OCI-LY7 (cell line): ENCODE measurements around the gene PBX1. TPM values are rescaled to one million over a fixed set of nuclear protein-coding genes. Genes with fewer than 3 reads are reported as not detected.
"Not testable (repeated sequence)": the region's sequence is repeated elsewhere in the genome, so short reads cannot be mapped to it uniquely, and the experiment has no call there.

ENCODE experiments used
- BruUV-seq: library from RNA; stranded (reverse); fragments of 400-500 nt; replicated peaks from 2 replicates; lab custom pipeline; 2021; lab: Mats Ljungman, UMichigan
- CTCF ChIA-PET: fragments of 300-600 bp; sonication (Branson Sonifier 250); formaldehyde crosslinking; loops from one replicate; lab custom pipeline; 2022; ENCODE audit warnings: antibody characterized with exemption; ENCODE audit not compliant: unreplicated experiment; lab: Charles Lee
- POLR2A ChIA-PET: fragments of 300-600 bp; sonication (Branson Sonifier 250); formaldehyde crosslinking; loops from one replicate; lab custom pipeline; 2022; ENCODE audit warnings: antibody characterized with exemption; lab: Charles Lee
- DNase-seq: peaks from one replicate; pipeline ENCODE4 v3.0.0-alpha.2; 2015; ENCODE audit warnings: low spot score
- H2AFZ ChIP-seq: fragments of 200-600 bp; sonication (generic), shearing (Covaris generic); 2 replicates; pipeline ENCODE4 v1.6.1; 2014; ENCODE audit warnings: mild to moderate bottlenecking, antibody characterized with exemption, low read length, moderate library complexity
- H3K27ac ChIP-seq: fragments of 200-600 bp; sonication (generic); 2 replicates; pipeline ENCODE4 v1.5.1; 2014; ENCODE audit warnings: mixed run types, low read depth, mild to moderate bottlenecking, moderate library complexity, low read length, inconsistent platforms; ENCODE audit not compliant: poor library complexity, severe bottlenecking
- H3K36me3 ChIP-seq: fragments of 200-600 bp; sonication (generic); 2 replicates; pipeline ENCODE4 v1.6.1; 2014; ENCODE audit warnings: mild to moderate bottlenecking, antibody characterized with exemption, low read length, moderate library complexity, mixed read lengths; ENCODE audit not compliant: insufficient read depth
- H3K4me1 ChIP-seq: fragments of 200-600 bp; sonication (generic); 2 replicates; pipeline ENCODE4 v1.5.1; 2014; ENCODE audit warnings: mild to moderate bottlenecking, low read length; ENCODE audit not compliant: insufficient read depth, poor library complexity, severe bottlenecking
- H3K4me2 ChIP-seq: fragments of 200-600 bp; sonication (generic); 2 replicates; pipeline ENCODE4 v1.6.1; 2014; ENCODE audit warnings: mild to moderate bottlenecking, low read length
- H3K4me3 ChIP-seq: fragments of 200-600 bp; sonication (generic); 2 replicates; pipeline ENCODE4 v1.5.1; 2014; ENCODE audit warnings: mild to moderate bottlenecking, low read depth, low read length; ENCODE audit not compliant: poor library complexity, severe bottlenecking
- H3K79me2 ChIP-seq: fragments of 200-600 bp; sonication (generic); 2 replicates; pipeline ENCODE4 v1.6.1; 2016; ENCODE audit warnings: low read depth, mild to moderate bottlenecking, low read length, moderate library complexity, mixed read lengths; ENCODE audit not compliant: insufficient read depth
- H3K9me2 ChIP-seq: fragments of 200-600 bp; sonication (generic); 2 replicates; pipeline ENCODE4 v1.6.1; 2016; ENCODE audit warnings: mild to moderate bottlenecking, low read length, mixed read lengths; ENCODE audit not compliant: insufficient read depth
- H3K9me3 ChIP-seq: fragments of 200-600 bp; sonication (generic); 2 replicates; pipeline ENCODE4 v1.6.1; 2014; ENCODE audit warnings: mild to moderate bottlenecking, mixed run types, low read length, mixed read lengths
- H4K20me1 ChIP-seq: fragments of 200-600 bp; sonication (generic); 2 replicates; pipeline ENCODE4 v1.6.1; 2014; ENCODE audit warnings: mild to moderate bottlenecking, antibody characterized with exemption, low read length, moderate library complexity, mixed read lengths; ENCODE audit not compliant: insufficient read depth
- CTCF ChIP-seq: fragments of 200-600 bp; sonication (generic); conservative IDR thresholded peaks from 2 replicates; pipeline ENCODE4 v1.5.1; 2014; ENCODE audit warnings: mild to moderate bottlenecking, antibody characterized with exemption, low read length, moderate library complexity, mixed read lengths
- EZH2phosphoT487 ChIP-seq: fragments of 200-600 bp; sonication (generic); IDR thresholded peaks from 2 replicates; pipeline ENCODE4 v1.6.1; 2018; ENCODE audit warnings: low read depth, borderline replicate concordance, mild to moderate bottlenecking, mixed run types, antibody characterized with exemption, low read length, moderate library complexity, mixed read lengths
- intact Hi-C: fragments of 100-400 bp; cut with micrococcal nuclease; formaldehyde crosslinking; loops from one replicate; pipeline ENCODE4 v1.10.0; 2022; ENCODE audit not compliant: unreplicated experiment
- total RNA-seq, 2 experiments: library from RNA; depleted of rRNA in 1 of 2; stranded (reverse); fragments of >200 nt in 1 of 2; shearing (Covaris generic) in 1 of 2; gene quantifications; 2 replicates each; pipeline ENCODE4 v1.2.3, GENCODE V29; 2014 to 2022

Gene PBX1
- total RNA-seq, 2 experiments from 2014 or later: not detected

GRCh38 chr1:164524810-164525209 lies 34.2 kb upstream of the PBX1 start:
- no peak for DNase-seq
- TF ChIP-seq CTCF: no peak
- TF ChIP-seq EZH2phosphoT487: no peak
- CTCF ChIA-PET: no interaction called here
- no peak overlapping the region for H3K4me2 ChIP-seq
- no peaks in the 10 kb centered on the region for H3K4me1 ChIP-seq
- no peak overlapping the region for H3K27ac ChIP-seq
- H3K79me2 ChIP-seq: no peaks in the 10 kb centered on the region
- intact Hi-C loops: no loop called here
- H3K36me3 ChIP-seq: no peaks in the 10 kb centered on the region
- POLR2A ChIA-PET: no interaction called here
- no peaks in the 10 kb centered on the region for H4K20me1 ChIP-seq
- no peak overlapping the region for H3K4me3 ChIP-seq
- no TSS peak for BruUV-seq
- H3K9me2 ChIP-seq: no peaks in the 10 kb centered on the region
- H3K9me3 ChIP-seq: peaks cover 15% of the 10 kb centered on the region; the same call in 1 of the 2 replicates
- H2AFZ ChIP-seq: no peak overlapping the region

- ChIA-PET CTCF (no interaction called here), POLR2A (no interaction called here)
- no peaks in the 10 kb centered on the region for H3K36me3 ChIP-seq
- no peaks in the 10 kb centered on the region for H3K9me2 ChIP-seq
- intact Hi-C loops: no loop called here
- no peaks in the 10 kb centered on the region for H3K79me2 ChIP-seq
- H3K9me3 ChIP-seq: no peaks in the 10 kb centered on the region
- no peak overlapping the region for H2AFZ ChIP-seq
- no peaks in the 10 kb centered on the region for H3K4me1 ChIP-seq
- H4K20me1 ChIP-seq: no peaks in the 10 kb centered on the region
- TF ChIP-seq CTCF (no peak), EZH2phosphoT487 (no peak)
- no peak for DNase-seq
- H3K4me2 ChIP-seq: no peak overlapping the region
- BruUV-seq: no TSS peak
- H3K4me3 ChIP-seq: no peak overlapping the region
- H3K27ac ChIP-seq: no peak overlapping the region
Measured at GRCh38 chr1:164534863-164535610, 23.9 kb upstream of the PBX1 start.

GRCh38 chr1:164552463-164552988 lies 6.5 kb upstream of the PBX1 start:
- H3K36me3 ChIP-seq, H3K9me3 ChIP-seq, H3K4me2 ChIP-seq, intact Hi-C loops, H3K4me3 ChIP-seq, DNase-seq, H3K79me2 ChIP-seq, BruUV-seq, POLR2A ChIA-PET, H3K27ac ChIP-seq, CTCF ChIA-PET, H3K9me2 ChIP-seq, H4K20me1 ChIP-seq, H3K4me1 ChIP-seq, H2AFZ ChIP-seq: not testable (repeated sequence)
